ENCODE measurements around the gene UQCRHL.

DNA sequence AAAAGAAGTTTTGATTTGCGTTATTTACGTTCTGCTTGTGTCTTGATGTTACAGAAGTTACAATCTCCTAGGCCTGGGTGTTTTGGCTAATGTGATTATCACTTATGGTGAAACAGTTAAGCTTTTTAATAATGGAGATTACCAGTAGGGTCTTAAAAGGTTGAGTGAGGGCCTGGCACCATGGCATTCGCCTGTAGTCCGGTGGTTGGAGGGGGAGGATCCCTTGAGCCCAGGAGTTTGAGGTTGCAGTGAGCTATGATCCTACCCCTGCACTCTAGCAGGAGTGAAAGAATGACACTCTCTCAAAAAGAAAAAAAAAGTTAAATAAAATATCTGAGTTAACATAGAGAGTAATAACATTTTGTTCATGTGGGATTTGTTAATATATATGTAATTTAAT, 31.3 kb upstream of the UQCRHL start:
- TF ChIP-seq, protein P1, sequence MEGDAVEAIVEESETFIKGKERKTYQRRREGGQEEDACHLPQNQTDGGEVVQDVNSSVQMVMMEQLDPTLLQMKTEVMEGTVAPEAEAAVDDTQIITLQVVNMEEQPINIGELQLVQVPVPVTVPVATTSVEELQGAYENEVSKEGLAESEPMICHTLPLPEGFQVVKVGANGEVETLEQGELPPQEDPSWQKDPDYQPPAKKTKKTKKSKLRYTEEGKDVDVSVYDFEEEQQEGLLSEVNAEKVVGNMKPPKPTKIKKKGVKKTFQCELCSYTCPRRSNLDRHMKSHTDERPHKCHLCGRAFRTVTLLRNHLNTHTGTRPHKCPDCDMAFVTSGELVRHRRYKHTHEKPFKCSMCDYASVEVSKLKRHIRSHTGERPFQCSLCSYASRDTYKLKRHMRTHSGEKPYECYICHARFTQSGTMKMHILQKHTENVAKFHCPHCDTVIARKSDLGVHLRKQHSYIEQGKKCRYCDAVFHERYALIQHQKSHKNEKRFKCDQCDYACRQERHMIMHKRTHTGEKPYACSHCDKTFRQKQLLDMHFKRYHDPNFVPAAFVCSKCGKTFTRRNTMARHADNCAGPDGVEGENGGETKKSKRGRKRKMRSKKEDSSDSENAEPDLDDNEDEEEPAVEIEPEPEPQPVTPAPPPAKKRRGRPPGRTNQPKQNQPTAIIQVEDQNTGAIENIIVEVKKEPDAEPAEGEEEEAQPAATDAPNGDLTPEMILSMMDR (IDR thresholded peaks at IDR 0.05): no peak
- TF ChIP-seq EZH2phosphoT487 (IDR thresholded peaks at IDR 0.05) (no peak), EZH2 (IDR thresholded peaks at IDR 0.05) (no peak)

Data from neural progenitor cell (in vitro differentiated cells).